Urinary bladder (tissue), 4 donors: ENCODE results near the gene UNC80. TPM values are rescaled to one million over a fixed set of nuclear protein-coding genes. Genes with fewer than 3 reads are reported as not detected.
A peak's percentile ranks its signal among the peaks of the same experiment; 100 is the strongest.

ENCODE experiments used
- DNase-seq: peaks from one replicate; pipeline ENCODE4 v3.0.0-alpha.2; 2015; ENCODE audit errors: extremely low spot score
- H3K27ac ChIP-seq: one replicate; pipeline ENCODE4 v1.5.1; 2013; ENCODE audit warnings: low read depth, mild to moderate bottlenecking, moderate library complexity
- H3K36me3 ChIP-seq: one replicate; pipeline ENCODE4 v1.6.1; 2013; ENCODE audit warnings: mild to moderate bottlenecking, moderate library complexity; ENCODE audit not compliant: insufficient read depth
- H3K4me1 ChIP-seq: one replicate; pipeline ENCODE4 v1.6.1; 2013; ENCODE audit warnings: mild to moderate bottlenecking, moderate library complexity; ENCODE audit not compliant: insufficient read depth
- H3K4me3 ChIP-seq: one replicate; pipeline ENCODE4 v1.5.1; 2013; ENCODE audit warnings: low read depth, low read length
- WGBS: extraction: QIAGEN DNeasy Blood & Tissue Kit; methylation state at CpG from one replicate; pipeline ENCODE4 v1.1.7; 2013; 5-methylcytosine and 5-hydroxymethylcytosine counted together
- polyA plus RNA-seq: library from polyadenylated mRNA; stranded (reverse); fragments of 200-250 nt; gene quantifications from one replicate; pipeline ENCODE4 v1.2.3, GENCODE V29; 2013
- total RNA-seq: library from RNA; depleted of rRNA; stranded (reverse); fragments of >200 nt; gene quantifications from one replicate; pipeline ENCODE4 v1.2.3, GENCODE V29; 2014
- donor health status: healthy with polysubstance abuse.
- donor health status: healthy.

The UNC80 gene
- total and polyA plus RNA-seq, 2 donors, result 0.13 to 2.6 TPM

DNA sequence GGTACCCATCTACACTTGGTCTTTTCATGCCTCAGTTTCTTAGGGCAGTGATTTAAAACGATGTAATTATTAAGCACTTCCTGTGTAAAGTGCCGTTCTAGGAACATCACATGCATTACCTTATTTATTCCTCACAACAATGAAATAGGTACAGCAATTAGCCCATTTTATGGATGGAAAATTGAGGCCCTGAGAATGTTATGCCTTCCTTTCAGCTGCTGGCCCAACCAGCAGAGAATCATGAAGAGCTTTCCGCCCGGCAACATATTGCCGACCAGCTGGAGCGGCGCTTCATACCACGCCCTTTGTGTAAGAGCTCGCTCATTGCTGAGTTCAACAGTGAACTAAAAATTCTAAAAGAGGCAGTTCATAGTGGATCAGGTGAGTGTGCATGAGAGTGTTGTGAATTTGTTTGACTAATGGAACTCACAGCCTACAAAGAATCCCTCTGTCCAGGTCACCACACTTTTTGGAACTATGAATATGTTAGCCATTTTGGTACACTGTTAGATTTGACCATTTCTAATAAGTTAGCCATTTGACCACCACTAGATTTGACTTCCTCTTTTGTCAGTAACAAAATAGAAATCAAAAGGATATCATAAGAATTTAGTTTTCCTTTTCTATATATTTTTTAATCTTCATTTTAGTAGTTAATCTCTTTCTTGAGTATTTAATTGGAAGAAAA, 205.2 kb downstream of the UNC80 start:
- no peaks in the 10 kb centered on the region for H3K36me3 ChIP-seq
- no peak for DNase-seq
- WGBS, result 88% methylated on average over 9 of the region's 9 CpGs
- no peak overlapping the region for H3K27ac ChIP-seq
- H3K4me3 ChIP-seq, result no peak overlapping the region
- no peaks in the 10 kb centered on the region for H3K4me1 ChIP-seq

DNA sequence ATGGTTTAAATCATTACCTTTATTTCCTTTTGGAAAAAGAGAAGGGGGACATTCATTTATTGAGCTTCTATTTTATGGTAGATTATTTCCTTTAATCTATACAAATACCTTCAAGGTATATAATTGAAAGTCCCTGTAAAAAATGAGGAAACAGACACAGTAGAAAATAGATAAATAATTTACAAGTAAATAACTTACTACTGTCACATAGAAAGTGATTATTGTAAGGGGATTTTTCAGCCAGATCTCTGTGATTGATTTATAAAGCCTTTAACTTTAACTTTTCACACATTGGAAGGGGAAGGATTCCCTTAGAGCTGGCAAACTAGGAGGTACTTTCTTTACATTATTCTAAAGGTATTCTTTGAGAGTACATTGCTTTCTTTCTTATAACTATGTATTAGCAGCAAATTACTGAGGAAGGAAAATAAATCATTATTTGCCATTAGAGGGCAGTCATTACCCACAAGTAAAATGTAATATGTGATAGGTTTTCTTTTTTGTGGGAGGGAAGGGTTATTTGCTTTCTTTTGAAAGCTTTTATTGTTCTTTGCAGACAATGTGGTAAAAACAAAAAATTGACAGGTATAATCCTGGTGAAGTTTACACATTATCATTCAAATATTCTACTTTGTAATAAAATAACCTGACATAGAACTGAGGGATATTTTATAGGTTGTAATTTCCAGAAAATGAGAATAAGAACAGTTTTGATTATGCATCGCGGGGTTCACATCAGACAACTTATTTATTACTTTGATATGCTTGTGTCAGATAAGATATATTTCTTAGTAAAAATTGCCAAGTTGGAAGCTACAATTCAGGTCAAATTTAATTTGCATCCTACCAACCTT, 206.0 kb downstream of the UNC80 start:
- Histone ChIP-seq H3K4me1 (no peaks in the 10 kb centered on the region), H3K4me3 (no peak overlapping the region), H3K27ac (no peak overlapping the region), H3K36me3 (no peaks in the 10 kb centered on the region)
- 89% methylated on average over 2 of the region's 2 CpGs for WGBS
- no peak for DNase-seq

DNA sequence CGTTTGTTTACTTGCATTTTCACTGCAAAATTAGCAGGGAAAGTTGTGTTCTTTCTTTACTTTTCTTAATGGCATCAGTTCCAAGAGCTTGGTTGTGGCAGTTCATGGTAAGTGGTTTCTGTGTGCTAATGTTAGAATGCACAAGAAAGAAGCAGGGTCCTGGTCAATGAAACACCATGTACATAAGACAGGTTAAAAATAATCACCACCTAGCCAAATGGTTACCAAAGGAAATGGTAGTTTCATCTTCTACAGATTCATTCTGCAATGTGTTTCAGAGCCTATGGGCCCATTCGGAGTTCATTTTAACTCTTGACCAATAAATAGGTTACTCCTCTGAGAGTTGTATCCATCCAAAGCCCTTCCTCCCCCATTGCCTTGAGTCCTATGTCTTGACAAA, 212.7 kb downstream of the UNC80 start:
- no peak for DNase-seq

DNA sequence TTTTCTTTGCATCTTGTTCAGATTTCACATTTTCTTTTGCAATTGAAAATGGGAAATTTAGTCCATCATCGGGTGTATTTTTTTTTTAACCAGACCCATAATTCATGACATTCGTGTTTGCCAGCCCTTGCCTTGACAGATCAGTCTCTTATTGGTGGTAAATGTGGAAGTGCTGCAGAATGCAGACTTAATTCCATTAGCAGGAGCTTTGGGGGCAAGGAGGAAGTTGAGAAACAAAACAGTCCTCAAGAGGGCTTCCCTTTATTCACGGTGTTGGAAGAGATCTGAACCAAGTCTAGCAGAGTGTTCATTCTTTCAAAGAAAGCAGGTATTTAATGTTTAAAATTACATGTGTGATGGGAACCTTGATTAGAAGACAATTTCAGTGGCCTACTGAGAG, 214.2 kb downstream of the UNC80 start:
- WGBS, result 60% methylated on average over 3 of the region's 3 CpGs
- H3K4me1 ChIP-seq, result no peaks in the 10 kb centered on the region
- no peak for DNase-seq
- H3K36me3 ChIP-seq, result no peaks in the 10 kb centered on the region
- H3K27ac ChIP-seq, result no peak overlapping the region
- H3K4me3 ChIP-seq, result no peak overlapping the region

More for the DNA sequence above, 212.7 kb downstream of the UNC80 start:
- no peaks in the 10 kb centered on the region for H3K4me1 ChIP-seq
- no peaks in the 10 kb centered on the region for H3K36me3 ChIP-seq
- no peak overlapping the region for H3K4me3 ChIP-seq
- no peak overlapping the region for H3K27ac ChIP-seq
- 95% methylated on average over 2 of the region's 2 CpGs for WGBS

DNA sequence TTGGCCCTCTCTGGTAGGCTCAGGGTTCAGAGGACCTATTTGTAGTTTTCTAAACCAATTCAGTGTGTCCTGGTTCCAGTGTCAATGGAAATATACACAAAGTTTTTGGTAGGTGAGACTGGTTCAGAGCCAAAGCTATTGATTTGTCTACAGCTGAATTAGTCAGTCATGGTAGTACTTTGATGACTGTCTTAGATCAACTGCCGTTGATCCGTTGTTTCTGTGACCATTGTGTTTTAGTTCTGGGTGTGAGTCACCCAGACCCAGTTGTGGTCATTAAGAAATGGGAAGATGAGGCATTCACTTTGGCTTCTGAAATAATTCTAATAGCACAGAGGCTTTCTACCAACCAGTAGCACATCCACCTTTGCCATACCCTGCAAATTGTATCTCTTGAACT, 214.8 kb downstream of the UNC80 start:
- Histone ChIP-seq H3K4me3 (no peak overlapping the region), H3K27ac (no peak overlapping the region), H3K36me3 (no peaks in the 10 kb centered on the region), H3K4me1 (no peaks in the 10 kb centered on the region)
- WGBS, result 79% methylated on average over 2 of the region's 2 CpGs
- DNase-seq, result no peak

DNA sequence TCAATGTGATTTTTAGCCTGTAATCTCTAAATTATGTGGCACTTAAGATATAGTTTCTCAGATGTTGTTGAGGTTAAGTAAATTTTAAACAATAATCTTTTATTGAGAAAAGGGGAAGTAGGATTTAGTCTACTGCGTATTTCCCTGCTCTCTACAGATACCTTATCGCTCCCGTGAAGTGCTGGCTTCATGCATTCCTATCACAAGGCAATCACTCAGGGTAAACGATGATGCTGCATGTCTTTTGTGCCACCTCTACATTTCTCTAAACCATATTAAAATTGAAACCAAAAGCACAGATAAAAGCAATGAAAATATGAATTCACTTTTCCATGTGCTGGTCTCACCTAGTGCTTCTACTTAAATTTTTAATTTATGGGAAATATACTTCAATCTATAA, 216.4 kb downstream of the UNC80 start:
- no peak for DNase-seq
- Histone ChIP-seq H3K4me3 (no peak overlapping the region), H3K27ac (no peak overlapping the region), H3K4me1 (no peaks in the 10 kb centered on the region), H3K36me3 (no peaks in the 10 kb centered on the region)
- WGBS, result 48% methylated on average over 4 of the region's 4 CpGs

DNA sequence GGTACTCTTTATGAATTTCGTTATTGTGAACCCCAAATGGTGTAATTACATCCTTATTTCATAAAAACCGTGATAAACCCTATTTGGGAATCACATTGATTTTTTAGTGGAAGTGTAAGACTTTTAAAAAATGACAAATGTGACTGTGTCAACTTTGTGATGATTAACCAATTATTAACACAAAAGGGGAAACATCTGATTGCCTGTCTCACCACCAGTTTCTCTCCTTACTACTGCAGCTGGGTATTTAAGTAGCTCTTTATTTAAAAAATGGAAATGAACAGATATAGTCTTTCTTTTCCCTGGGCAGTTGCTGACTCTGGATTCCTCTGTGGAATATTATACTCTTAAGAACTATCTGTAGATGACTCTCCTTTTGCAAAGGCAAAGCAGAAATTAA, 219.2 kb downstream of the UNC80 start:
- no peaks in the 10 kb centered on the region for H3K36me3 ChIP-seq
- H3K4me3 ChIP-seq, result no peak overlapping the region
- H3K27ac ChIP-seq, result no peak overlapping the region
- no peaks in the 10 kb centered on the region for H3K4me1 ChIP-seq
- DNase-seq, result no peak
- WGBS, result 67% methylated on average over 2 of the region's 2 CpGs

DNA sequence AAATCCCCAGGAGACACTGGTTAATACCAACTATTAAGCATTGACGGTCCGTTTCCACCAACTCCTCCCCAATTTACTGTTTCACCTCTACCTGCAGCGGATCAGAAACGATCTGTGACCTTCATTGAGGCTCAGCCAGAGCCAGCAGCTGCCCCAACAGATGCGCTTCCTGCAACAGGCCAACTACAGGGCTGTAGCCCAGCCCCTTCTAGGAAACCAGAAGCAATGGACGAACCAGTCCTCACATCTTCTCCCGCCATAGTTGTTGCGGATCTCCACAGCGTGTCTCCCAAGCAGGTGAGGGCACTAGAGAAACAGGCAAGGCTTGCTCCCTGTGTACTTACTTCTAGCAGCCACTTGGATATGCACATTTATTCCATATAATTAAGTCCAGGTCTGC, 222.3 kb downstream of the UNC80 start:
- no peak for DNase-seq
- 91% methylated on average over 9 of the region's 9 CpGs for whole genome bisulfite sequencing
- no peaks in the 10 kb centered on the region for H3K36me3 ChIP-seq
- H3K27ac ChIP-seq, result no peak overlapping the region
- no peak overlapping the region for H3K4me3 ChIP-seq
- no peaks in the 10 kb centered on the region for H3K4me1 ChIP-seq

DNA sequence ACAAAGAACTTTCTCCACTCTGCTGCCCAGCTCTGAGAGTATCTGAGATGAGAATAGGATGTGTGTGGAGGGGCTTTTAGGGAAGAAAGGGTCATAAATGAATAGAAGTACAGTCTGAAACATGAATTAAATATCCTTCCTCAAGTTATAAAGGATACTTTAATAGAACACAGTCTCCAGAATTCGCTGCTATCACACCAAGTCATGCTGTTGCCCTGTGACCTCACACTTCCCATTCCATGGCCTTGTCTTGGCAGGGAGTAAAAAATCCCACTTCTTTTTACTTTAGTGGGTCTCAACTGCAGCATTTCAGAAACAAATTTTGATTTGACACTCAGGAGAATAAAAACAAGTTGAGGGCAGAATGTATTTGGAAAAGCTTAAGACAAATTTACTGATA, 227.0 kb downstream of the UNC80 start:
- no peak for DNase-seq
- no peaks in the 10 kb centered on the region for H3K4me1 ChIP-seq
- 47% methylated on average over 1 of the region's 1 CpG for WGBS

DNA sequence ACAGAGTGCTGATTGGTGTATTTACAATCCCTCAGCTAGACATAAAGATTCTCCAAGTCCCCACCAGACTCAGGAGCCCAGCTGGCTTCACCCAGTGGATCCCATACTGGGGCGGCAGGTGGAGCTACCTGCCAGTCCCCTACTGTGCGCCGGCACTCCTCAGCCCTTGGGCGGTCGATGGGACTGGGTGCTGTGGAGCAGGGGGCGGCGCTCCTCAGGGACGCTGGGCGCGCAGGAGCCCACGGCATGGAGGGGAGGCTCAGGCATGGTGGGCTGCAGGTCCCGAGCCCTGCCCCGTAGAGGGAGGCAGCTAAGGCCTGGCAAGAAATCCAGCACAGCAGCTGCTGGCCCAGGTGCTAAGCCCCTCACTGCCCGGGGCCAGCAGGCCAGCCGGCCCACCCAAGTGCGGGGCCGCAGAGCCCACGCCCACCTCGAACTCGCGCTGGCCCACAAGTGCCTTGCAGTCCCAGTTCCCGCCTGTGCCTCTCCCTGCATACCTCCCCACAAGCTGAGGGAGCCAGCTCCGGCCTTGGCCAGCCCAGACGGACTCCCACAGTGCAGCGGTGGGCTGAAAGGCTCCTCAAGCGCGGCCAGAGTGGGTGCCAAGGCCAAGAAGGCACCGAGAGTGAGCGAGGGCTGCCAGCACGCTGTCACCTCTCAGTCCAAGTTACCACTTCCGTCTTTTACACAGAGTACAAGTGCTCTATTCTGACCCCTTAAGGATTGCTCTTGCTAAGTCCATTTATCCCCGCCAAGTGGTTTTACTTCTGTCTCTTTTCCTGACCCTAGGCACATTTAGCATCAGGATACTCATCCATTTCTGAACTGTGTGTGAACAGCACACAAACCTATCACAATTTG, 229.1 kb downstream of the UNC80 start:
- H3K4me3 ChIP-seq, result no peak overlapping the region
- no peaks in the 10 kb centered on the region for H3K4me1 ChIP-seq
- no peaks in the 10 kb centered on the region for H3K36me3 ChIP-seq
- WGBS, result 97% methylated on average over 32 of the region's 32 CpGs
- H3K27ac ChIP-seq, result no peak overlapping the region
- DNase-seq, result no peak

More for the DNA sequence above, 227.0 kb downstream of the UNC80 start:
- Histone ChIP-seq H3K27ac (no peak overlapping the region), H3K36me3 (no peaks in the 10 kb centered on the region), H3K4me3 (no peak overlapping the region)

DNA sequence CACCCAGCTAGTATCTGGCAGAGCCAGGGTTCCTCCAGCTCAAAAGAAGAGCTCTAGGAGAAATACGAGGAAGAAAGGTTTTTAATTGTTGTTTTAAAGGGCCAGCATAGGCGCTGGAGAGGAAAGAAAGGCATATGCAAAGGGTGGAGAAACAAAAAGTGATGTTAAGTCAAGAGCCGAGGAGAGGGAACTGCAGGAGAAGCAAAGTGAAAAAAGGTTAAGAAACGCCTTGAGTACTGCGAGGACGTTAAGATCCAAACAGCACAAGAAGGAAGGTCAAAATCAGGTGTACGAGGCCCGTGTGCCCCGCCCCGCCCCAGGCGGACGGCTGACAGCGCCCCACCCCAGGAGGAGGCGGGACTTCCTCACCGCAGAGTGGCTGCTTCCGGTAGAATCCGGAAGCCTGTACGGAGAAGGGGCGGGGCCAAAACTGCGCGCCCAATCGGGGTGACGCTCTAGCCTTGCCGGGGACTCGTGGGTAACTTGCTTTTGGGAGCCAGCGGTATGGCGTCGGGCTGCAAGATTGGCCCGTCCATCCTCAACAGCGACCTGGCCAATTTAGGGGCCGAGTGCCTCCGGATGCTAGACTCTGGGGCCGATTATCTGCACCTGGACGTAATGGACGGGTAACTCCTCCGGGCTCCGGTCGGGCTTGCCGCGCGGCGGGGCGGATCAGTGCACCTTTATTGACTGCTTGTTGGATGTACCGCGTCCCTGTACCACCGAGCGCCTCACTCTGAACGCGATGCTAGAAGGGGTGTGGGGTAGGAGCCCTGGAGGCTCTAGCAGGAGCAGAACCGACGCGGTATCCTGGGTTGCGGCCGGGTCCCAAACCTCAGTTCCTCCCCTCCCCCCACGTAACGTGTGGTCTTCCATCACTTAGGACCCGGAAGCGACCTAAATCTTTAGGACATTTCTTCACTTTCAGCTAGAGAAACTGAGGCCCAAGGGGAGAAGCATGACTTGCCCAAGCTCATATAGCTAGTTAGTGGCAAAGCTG, 230.8 kb downstream of the UNC80 start, which contains the start of gene RPE:
RPE (plus strand) TSS at position 481 of the 1,000 bp plus-strand sequence; CDS start at position 505, 24 bp downstream.
- Histone ChIP-seq H3K4me1 (no peaks in the 10 kb centered on the region), H3K4me3 (peak within 1 kb of the TSS; percentile 94), H3K27ac (no peak within 1 kb of the TSS), H3K36me3 (no peaks in the 10 kb centered on the region)
- DNase-seq, result peak; percentile 90
- WGBS, result under 1% methylated on average over 58 of the region's 58 CpGs

DNA sequence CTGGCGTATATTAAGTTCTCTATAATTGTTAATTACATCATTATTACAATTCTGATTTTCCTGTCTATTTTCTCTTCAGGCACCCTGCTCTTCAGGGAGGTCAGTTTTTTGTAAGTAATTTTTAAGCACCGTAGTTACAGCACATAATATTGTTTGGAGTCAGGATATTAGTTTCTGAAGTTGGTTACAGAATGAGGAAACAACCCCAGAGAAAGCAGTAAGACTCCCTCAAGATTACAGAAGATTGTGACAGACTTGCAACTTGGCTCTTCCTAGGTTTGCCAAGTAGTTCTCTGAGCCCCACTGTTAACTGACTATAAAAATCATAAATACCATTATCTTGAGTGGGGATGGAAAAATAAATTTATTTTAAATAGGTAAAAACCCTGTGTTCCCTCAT, 231.7 kb downstream of the UNC80 start:
- peak overlapping the region; percentile 94 for H3K4me3 ChIP-seq
- no peak for DNase-seq
- H3K27ac ChIP-seq, result no peak overlapping the region
- WGBS, result 41% methylated on average over 2 of the region's 2 CpGs
- H3K36me3 ChIP-seq, result no peaks in the 10 kb centered on the region
- H3K4me1 ChIP-seq, result no peaks in the 10 kb centered on the region
